Sigmoid colon (tissue), 7 donors: ENCODE data around the gene ELMO1. TPM values are rescaled to one million over a fixed set of nuclear protein-coding genes. Genes with fewer than 3 reads are reported as not detected.

Experiments used
- DNase-seq: peaks from one replicate; pipeline ENCODE4 v3.0.0-alpha.2; 2019
- H3K27ac ChIP-seq, 4 donors: fragments of 200-600 bp; sonication (generic); one replicate each; pipeline ENCODE4 v1.5.1; 2016 to 2019; ENCODE audit warnings: mild to moderate bottlenecking in 1 of 4
- H3K27me3 ChIP-seq, 3 donors: fragments of 200-600 bp; sonication (generic); one replicate each; pipeline ENCODE4 v1.5.1; 2019; ENCODE audit warnings: mild to moderate bottlenecking in 1 of 3
- H3K36me3 ChIP-seq, 4 donors: fragments of 200-600 bp; sonication (generic); one replicate each; pipeline ENCODE4 v1.5.1; 2016 to 2019
- H3K4me1 ChIP-seq, 4 donors: fragments of 200-600 bp; sonication (generic); one replicate each; pipeline ENCODE4 v1.5.1; 2017 to 2019
- H3K4me3 ChIP-seq, 4 donors: fragments of 200-600 bp; sonication (generic); one replicate each; pipeline ENCODE4 v1.5.1; 2017 to 2019; ENCODE audit warnings: mild to moderate bottlenecking in 2 of 4, moderate library complexity in 1 of 4
- H3K9me3 ChIP-seq, 4 donors: fragments of 200-600 bp in 3 of 4; sonication (generic) in 3 of 4; one replicate each; pipeline versions ENCODE4 v1.5.1 to v1.6.1; 2013 to 2019
- EP300 ChIP-seq, 4 donors: sonication (generic); formaldehyde crosslinking; IDR thresholded peaks; one replicate each; pipeline ENCODE4 v1.6.1; 2017; ENCODE audit warnings: antibody characterized with exemption in 4 of 4
- POLR2A ChIP-seq, 2 donors: fragments of 450-650 bp; IDR thresholded peaks; one replicate each; pipeline ENCODE4 v1.6.1; 2016; ENCODE audit warnings: antibody characterized with exemption in 2 of 2, mild to moderate bottlenecking in 2 of 2, moderate library complexity in 2 of 2
- POLR2AphosphoS5 ChIP-seq, 4 donors: sonication (generic); formaldehyde crosslinking; IDR thresholded peaks; one replicate each; pipeline ENCODE4 v1.6.1; 2017; ENCODE audit warnings: antibody characterized with exemption in 4 of 4
- WGBS, 2 donors: extraction: QIAGEN DNeasy Blood & Tissue Kit; methylation state at CpG; one replicate each; pipeline ENCODE4 v1.1.7; 2013; 5-methylcytosine and 5-hydroxymethylcytosine counted together
- intact Hi-C: fragments of 100-400 bp; cut with DNase I; formaldehyde crosslinking; loops from one replicate; pipeline ENCODE4 v1.15.1; 2023
- polyA plus RNA-seq, 3 donors: library from polyadenylated mRNA; stranded (reverse); fragments of 200-250 nt; gene quantifications; one replicate each; pipeline ENCODE4 v1.2.3, GENCODE V29; 2013
- total RNA-seq, 4 donors: library from RNA; depleted of rRNA; stranded (reverse); fragments of >200 nt; gene quantifications; one replicate each; pipeline ENCODE4 v1.1.0, GENCODE V29; 2016
- TF ChIP-seq, protein P1 (sequence below), 4 experiments: fragments of 450-650 bp in 3 of 4; fragments of 200-600 bp in 1 of 4; IDR thresholded peaks; one replicate each; pipeline ENCODE4 v1.5.1; 2016 to 2019; ENCODE audit warnings: antibody characterized with exemption in 4 of 4, mild to moderate bottlenecking in 3 of 4, moderate library complexity in 2 of 4
- donor health status: healthy with polysubstance abuse.
- donor health status: Bipolar disorder and iron deficiency.
- donor health status: healthy.

ELMO1 gene
- total and polyA plus RNA-seq, 7 donors = 2.3 to 63.1 (median 33.9) TPM

DNA sequence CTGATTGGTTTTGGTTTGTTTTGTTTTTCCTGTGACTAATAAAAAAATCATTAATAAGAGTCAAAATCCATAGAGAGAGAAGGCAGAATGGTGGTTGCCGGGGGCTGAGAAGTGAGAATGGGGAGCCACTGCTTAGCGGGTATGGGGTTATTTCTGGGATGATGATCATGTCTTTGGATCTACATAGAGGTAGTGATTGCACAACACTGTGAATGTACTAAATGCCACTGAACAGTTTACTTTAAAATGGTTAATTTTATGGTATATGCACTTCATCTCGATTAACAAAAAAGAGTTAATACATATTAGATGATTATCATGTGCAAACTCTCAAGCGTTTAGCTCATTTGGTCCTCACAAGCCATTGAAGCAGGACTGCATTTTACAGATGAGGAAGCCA is 342.9 kb downstream of the ELMO1 start:
- Histone ChIP-seq H3K27ac (no peak overlapping the region), H3K27me3 (no peaks in the 10 kb centered on the region), H3K4me3 (no peak overlapping the region), H3K9me3 (no peaks in the 10 kb centered on the region), H3K4me1 (peaks cover 0 to 18% (median 12%) of the 10 kb centered on the region in 4 donors), H3K36me3 (no peaks in the 10 kb centered on the region)
- no peak for DNase-seq
- TF ChIP-seq EP300 (IDR thresholded peaks at IDR 0.05) = no peak
- TF ChIP-seq POLR2A (IDR thresholded peaks at IDR 0.05) = no peak
- TF ChIP-seq, protein P1, sequence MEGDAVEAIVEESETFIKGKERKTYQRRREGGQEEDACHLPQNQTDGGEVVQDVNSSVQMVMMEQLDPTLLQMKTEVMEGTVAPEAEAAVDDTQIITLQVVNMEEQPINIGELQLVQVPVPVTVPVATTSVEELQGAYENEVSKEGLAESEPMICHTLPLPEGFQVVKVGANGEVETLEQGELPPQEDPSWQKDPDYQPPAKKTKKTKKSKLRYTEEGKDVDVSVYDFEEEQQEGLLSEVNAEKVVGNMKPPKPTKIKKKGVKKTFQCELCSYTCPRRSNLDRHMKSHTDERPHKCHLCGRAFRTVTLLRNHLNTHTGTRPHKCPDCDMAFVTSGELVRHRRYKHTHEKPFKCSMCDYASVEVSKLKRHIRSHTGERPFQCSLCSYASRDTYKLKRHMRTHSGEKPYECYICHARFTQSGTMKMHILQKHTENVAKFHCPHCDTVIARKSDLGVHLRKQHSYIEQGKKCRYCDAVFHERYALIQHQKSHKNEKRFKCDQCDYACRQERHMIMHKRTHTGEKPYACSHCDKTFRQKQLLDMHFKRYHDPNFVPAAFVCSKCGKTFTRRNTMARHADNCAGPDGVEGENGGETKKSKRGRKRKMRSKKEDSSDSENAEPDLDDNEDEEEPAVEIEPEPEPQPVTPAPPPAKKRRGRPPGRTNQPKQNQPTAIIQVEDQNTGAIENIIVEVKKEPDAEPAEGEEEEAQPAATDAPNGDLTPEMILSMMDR (IDR thresholded peaks at IDR 0.05) = no peak
- no peak for TF ChIP-seq POLR2AphosphoS5 (IDR thresholded peaks at IDR 0.05)
- WGBS, 2 donors = 96 to 97% methylated on average over 4 of the region's 4 CpGs
- intact Hi-C loops = no loop called here

DNA sequence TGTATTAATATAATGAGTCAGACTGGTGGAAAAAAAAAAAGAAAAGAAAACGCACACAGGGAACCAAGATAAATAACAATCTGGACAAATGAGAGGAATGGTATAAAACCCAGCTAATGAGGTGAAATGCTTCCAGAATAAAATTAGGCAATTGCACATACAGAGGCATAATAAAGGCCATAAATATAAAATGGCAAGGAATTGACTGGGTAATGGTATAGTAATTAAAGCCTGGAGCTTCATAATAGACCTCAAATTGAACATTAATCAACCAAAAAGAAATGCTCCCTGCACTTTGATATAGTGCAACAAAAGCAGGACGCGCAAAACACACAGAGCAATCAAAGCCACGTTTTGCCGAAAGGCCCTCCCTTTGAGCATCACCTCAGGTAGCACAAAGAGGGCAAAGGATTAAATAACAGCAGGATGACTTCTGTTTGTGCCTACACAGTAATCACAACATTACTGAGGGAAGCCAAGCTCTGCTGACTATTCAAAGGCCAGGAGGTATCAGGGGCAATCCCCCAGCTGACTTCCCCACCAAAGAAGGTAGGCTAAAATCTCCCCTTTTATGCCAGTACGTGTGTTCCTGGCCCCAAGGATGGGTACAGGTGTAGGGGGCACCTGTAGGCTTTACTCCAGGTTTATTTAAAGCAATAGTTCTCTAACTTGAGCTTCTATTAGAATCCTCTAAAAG is 343.7 kb downstream of the ELMO1 start:
- Histone ChIP-seq H3K36me3 (no peaks in the 10 kb centered on the region), H3K4me3 (no peak overlapping the region), H3K9me3 (no peaks in the 10 kb centered on the region), H3K27me3 (no peaks in the 10 kb centered on the region), H3K27ac (no peak overlapping the region), H3K4me1 (peaks cover 0 to 18% (median 12%) of the 10 kb centered on the region in 4 donors)
- no peak for DNase-seq
- TF ChIP-seq, protein P1 (IDR thresholded peaks at IDR 0.05) = no peak
- intact Hi-C loops = no loop called here
- WGBS, 2 donors = 72 to 74% methylated on average over 6 of the region's 6 CpGs

DNA sequence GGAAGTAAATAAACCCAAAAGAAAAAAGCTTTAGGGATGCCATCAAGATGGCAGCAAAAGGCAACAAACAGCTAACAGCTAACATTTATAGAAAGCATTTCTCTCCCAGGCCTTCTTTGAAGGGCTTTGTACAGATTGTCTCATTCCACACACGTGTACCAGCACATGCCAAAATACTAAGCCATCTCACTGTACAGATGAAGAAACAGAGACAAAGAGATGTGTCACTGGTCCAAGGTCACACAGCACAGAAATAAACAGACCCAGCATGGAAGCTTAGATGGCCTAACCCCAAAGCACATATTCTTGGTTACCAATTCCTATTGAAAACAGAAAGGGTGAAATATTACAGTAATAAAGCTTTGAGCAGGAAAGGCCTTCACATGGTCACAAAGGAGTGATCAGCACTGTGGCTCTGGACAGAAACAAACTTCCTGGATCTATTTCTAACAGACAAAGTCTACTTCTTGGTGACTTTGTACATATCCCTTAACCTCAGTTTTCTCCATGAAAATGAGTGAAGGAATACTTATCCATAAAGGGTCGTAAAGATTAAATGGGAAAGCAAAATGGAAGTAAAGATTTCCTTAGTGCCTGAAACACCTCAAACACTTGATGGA is 346.0 kb downstream of the ELMO1 start:
- Histone ChIP-seq H3K27me3 (no peaks in the 10 kb centered on the region), H3K36me3 (no peaks in the 10 kb centered on the region), H3K4me3 (no peak overlapping the region), H3K27ac (no peak overlapping the region), H3K4me1 (no peaks in the 10 kb centered on the region), H3K9me3 (no peaks in the 10 kb centered on the region)
- no peak for TF ChIP-seq POLR2A (IDR thresholded peaks at IDR 0.05)
- TF ChIP-seq POLR2AphosphoS5 (IDR thresholded peaks at IDR 0.05) = no peak
- TF ChIP-seq, protein P1 (IDR thresholded peaks at IDR 0.05) = no peak
- no peak for TF ChIP-seq EP300 (IDR thresholded peaks at IDR 0.05)
- DNase-seq = no peak
- WGBS, 2 donors = 91 to 95% methylated on average over 2 of the region's 2 CpGs
- intact Hi-C loops = no loop called here

DNA sequence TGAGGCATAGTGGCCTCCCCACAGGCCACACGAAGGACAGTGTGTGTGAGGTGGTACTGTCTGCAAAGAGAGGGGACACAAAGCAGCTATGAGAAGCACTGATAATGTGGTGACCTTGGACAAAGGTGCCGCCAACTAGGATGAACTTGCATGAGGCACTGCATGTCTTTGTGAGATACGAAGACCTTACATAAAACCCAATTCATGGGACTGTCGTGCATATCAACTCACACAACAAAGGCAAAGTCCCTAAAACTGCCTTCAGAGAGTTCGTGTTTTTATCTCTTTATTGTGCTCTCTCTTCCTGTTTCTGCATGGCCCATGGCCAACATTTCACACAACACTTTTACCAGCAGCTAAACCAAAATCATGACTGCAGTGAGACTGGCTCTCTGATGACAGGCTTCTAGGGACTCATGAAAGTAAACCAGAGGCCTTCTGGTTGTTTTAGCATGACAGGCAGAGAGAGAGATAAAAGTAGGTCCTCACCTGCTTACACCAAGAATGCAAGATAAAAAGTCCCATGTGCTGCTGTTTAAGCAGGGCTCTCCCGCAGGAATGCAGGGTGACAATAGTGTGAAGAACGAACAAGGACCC is 347.8 kb downstream of the ELMO1 start:
- H3K4me1 ChIP-seq = no peaks in the 10 kb centered on the region
- TF ChIP-seq POLR2AphosphoS5 (IDR thresholded peaks at IDR 0.05) = no peak
- TF ChIP-seq, protein P1 (IDR thresholded peaks at IDR 0.05) = no peak
- no peak for TF ChIP-seq EP300 (IDR thresholded peaks at IDR 0.05)
- TF ChIP-seq POLR2A (IDR thresholded peaks at IDR 0.05) = no peak
- 38 to 61% methylated on average over 7 of the region's 7 CpGs for WGBS, 2 donors
- intact Hi-C loops = no loop called here
- H3K4me3 ChIP-seq = no peak overlapping the region
- DNase-seq = no peak
- H3K27me3 ChIP-seq = no peaks in the 10 kb centered on the region
- no peaks in the 10 kb centered on the region for H3K9me3 ChIP-seq
- H3K36me3 ChIP-seq = no peaks in the 10 kb centered on the region
- no peak overlapping the region for H3K27ac ChIP-seq
